GM19043 (cell line): ENCODE data around the gene ATP5F1D.

Experiments used
- ATAC-seq: cut with Tn5 transposase; IDR thresholded peaks from one replicate; pipeline ENCODE4 v1.9.1; 2021; ENCODE audit warnings: low read depth; ENCODE audit not compliant: unreplicated experiment

ATP5F1D gene

DNA sequence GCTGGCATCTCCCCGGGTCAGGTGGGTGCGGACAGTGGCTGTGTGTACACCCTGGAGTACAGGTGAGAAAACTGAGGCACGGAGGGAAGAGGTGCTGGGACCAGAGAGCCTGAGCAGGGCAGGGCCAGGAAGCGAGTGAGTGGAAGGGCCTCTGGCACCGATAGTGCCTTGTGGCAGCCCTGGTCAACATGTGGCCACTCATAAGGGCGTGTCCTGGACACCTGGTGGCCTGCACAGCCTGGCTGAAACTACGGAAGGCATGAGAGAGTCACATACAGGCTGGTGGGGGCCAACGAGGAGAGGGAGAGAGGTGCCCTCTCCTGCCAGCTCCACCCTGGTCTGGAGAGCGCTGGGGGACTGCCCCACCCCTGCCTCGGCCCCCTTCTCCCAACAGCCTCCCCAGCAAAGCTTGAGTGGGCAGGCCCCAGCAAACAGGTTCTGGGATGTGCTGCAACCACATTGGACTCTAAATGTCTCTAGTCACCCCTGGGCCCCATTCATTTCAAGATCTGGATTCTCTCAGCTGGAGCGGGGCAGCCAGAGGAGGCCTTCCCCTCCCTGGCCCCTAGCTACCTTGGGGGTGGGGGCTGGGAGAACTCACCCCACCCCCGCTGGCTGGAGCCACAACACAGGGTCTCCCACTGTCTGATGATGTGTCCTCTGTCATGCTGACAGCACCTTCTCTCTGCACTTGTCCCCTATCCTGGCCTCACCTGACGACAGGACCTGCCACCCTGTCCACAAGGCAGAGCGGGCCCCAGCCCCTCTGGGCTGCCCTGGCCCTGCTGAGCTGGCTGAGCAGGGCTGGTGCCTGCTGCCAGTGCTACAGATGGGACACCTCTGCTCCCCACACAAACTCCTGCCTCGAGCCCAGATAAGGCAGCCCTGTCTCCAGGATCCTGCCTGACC is 9.6 kb upstream of the ATP5F1D start:
- ATAC-seq, result no peak

DNA sequence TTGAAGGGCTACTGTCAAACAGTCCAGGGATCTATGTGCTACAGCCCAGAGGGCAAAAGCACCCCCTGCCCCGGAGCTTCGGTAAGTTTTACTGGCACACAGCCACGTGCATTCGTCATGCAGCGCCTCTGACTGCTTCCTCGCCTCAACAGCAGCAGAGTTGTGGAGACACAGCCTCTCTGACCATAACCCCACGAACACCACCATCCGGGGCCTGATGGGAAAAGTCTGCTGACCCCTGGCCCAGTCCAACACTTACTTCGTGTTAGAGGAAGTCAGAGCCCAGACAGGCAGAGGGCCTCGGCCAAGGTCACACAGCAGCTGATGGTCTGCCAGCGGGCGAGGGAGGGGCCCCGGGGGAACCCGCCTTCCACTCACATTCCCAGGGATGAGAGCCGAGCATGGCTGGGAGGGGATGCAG is 8.9 kb upstream of the ATP5F1D start:
- ATAC-seq, result no peak

DNA sequence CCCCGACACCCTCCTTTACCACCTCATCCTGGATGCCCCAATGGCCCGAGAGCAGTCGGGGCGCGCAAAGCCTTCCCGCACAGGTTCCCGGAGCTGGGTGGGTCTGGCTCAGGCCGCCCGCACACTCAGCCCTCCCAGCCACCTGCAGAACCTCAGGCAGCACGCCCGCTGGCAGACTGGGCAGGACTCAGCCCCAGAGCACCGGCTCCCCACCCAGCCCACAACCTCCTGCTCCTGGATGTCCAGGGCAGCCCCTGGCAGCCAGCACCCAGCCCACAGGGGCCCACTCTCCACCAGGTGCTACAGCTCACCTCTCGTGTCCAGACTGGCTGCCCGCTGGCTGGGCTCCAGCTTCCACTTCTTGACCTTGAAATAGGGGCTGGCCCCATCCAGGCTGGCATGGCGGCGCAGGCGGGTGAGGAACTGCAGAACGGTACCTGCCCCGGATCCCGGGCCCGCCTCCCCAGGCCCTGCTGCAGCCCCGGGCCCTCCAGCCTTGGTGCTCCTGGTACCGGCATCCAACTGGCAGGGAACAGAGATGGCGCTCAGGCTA is 8.4 kb upstream of the ATP5F1D start:
- ATAC-seq, result no peak

DNA sequence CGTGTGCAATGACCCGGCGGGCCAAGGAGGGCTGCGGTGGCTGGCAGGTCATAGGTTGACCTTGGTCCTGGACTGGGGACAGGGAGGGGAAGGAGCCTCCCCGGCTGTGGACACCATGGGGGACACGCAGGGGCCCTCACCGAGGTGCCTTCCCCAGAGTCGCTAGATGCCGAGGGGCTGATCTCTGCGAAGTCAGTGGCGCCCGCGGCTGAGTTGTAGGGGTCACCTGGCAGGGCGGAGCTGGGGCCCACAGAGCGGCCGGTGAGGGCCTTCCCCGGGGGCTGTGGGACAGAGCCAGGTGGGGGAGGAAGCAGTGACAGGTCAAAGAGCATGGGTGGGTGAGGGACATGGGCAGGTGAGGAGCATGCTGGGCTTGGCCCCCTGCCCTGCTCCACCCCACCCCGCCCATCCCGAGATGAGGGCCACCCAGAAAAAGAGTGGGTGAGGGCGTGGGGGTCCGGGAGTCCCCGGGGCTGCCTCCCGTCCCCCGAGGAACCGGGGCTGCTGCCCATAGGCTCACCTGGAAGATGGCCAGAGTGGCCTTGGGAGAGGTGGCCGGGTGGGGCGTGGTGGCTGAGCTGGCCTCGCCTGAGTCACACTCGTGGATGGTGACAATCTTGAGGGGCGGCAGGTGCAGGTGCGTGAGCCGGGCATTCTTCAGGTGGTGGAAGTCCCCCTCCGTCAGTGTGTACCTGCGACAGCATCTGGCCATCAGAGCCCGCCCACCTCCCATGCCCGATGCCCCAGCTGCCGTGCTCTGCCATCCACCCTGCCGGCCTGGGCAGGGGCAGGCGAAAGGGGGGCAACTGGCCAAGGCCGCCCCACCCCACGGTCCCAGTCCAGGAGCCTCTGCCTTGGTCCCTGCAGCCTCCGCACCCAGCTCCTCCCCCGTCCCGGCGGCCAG is 7.2 kb upstream of the ATP5F1D start:
- no peak for ATAC-seq

DNA sequence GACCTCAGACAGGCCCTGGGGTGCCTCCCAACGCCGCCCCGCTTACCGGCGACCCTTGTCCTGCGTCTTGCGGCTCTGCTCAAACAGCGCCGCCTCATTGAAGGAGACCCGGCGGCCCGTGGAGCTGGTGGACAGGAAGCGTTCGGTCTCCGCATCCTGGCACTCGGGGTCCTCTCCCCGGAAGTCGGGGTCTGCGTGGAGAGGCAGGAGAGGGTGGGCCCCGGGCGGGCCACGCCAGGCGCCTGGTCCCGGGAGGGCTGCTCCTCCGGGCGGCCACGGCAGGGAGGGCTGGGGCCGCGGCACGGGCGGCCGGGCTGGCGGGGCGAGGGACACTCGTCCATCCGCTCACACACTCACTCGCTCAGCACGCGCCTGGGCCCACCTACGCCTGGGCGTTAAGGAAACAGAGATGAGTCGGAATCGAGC is 6.6 kb upstream of the ATP5F1D start:
- no peak for ATAC-seq

DNA sequence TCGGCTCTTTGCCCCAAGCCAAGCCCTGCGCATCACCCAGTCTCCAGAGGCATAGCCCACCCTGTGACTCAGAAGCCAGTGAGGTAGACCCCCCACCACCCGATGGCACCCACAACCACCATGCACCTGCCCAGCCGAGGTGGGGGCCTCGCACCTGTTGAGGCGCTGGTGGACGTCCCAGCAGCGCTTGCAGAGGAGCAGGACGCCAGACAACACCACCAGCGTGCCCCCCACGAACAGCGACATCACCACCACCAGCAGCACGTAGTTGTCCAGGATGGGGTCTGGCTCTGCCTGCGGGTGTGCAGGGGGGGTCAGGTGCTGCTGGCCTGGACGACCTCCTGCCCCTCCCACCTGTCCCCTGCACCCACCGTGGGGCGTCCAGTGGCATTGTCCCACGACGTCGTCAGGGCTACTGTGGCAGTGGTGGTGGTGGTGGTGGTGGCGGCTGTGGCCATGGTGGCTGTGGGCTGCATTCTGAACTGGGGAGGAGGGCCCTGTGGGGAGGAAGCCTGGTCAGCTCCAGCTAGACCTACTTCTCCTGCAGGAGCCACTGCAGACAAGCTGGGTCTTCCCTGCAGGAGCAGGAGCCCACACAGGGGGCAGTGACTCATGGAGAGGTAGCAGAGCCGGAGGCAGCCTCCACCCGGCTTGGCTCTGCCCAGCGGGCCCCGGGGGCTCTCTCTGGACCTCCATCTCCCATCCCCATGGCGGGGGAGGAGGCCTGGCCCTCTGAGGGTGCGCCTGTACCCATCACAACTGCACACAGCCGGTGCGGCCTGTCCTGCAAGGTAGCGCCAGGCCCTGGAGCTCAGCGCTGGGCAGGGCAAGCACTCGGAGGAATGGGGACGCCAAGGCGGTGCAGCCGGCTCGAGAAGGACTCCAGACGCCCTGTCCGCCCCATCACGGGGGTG is 5.7 kb upstream of the ATP5F1D start:
- no peak for ATAC-seq

DNA sequence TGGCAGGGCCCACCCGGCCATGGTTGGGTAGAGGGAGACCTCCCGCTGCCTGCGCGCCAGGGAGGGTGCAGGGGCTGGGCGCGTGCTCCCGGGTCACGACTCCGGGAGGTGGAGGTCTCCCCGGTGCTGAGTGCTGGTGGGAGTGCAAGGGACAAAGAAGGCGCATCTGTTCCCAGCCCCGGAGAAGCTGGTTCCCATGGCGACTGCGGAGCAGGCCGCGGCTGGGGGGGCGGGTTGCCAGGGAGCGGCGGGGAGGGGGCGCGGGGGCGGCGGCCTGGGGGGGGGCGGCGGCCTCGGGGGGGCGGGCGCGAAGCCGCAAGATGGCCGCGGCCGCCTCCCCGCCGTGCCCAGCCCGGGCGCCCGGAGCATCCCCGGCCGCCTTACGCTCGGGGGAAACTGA is 5.0 kb upstream of the ATP5F1D start:
- no peak for ATAC-seq

DNA sequence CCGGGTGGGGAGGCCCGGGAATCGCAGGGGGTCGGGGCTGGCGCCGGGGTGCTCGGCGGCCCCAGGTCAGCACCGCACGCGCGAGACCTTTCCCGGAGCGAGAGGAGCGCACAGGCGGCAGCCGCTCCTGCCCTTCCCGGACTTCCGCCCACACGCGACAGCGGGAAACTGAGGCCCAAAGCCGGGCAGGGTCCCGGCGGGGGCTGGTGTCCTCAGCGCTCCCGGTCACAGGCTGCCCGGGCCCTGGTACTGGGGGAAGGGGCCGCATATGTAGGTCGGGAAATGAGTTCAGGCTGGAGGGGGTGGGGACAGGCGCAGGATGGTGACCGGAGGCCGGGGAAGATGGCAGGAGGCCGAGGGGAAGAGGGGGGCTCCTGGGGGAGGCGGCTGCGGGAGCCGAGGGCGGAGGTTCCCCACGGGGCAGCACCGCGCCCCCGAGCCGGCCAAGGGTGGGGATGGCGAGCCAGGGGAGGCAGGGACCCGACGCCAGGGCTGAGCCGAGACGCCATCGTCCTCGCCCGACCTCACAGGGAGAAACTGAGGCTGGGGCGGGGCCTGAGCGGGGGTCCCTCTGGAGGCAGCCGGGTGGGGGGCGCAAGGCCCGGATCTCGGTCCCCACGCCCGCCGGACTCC is 4.4 kb upstream of the ATP5F1D start:
- no peak for ATAC-seq

DNA sequence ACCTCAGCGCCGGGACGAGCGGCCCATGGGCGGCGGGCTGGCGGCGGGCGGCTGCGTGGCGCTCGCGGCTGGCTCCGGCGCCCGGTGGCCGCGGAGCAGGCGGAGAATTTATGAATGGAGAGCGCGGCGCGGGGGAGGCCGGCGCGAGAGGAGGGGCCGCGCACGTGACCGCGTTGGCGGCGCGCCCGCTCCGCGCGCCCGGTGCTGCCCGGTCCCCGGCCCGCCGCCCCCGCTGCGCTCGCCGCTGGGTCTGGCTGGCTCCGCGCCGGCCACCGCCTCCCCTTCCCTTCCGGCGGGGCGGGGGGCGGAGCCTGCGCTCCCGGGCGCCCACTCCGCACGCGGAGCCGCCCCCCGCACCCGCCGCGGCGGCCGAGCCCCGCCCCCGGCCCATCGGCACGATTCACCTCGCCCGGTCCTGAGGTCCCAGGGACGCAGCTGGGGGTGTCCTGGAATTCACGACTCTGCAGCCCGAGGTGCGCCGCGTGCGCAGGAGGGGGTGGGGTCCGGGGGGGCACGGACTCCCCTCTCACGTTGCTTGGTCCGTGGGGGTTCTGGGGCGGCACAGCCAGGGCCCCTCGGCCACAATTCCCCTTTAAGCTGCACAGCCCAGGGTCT is 3.7 kb upstream of the ATP5F1D start, which contains the start of gene CBARP:
TSS of gene CBARP (minus strand) at position 252 of the 615 bp plus-strand sequence. CDS start 1,905 bp downstream, outside the sequence.
- no peak for ATAC-seq

DNA sequence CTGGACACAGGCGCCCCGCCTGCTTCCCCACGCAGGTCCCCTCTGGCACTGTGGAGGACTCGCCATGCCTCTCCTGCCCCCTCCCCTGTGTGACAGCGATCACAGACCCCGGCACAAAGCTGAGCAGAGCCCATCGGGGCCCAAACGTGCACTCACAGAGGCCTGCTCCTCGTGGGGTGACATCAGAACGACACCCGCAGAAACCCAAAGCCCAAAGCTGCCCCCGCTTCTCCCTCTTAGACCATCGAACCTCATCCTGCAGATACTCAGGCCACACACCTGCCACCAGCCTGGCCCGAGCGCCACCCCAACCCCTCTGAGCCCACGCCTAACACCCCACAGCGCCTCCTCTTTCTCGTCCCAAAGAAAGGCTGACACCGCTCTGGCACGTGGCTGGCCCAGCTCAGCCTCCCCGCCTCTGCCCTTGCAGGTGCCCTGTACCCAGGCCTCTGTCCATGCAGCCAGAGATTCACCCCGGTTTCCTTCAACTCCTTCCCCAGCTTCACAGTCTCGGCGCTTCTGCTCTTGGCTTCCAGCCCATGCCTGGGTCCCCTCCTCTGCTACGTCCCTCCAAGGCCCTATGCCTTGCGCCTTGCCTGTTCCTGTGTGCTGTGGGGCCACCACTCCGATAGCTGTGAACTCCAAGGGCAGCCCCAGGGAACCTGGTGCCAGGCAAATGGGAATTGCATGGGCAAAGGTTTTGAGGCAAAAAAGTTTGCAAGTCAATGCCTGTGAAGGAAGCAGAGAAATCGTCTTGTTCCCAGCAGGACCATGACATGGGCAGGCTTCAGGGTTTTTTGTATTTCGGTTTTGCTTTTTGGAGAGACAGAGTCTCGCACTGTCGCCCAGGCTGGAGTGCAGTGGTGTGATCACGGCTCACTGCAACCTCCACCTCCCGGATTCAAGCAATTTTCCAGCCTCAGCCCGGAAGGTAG is 2.9 kb upstream of the ATP5F1D start:
- no peak for ATAC-seq

DNA sequence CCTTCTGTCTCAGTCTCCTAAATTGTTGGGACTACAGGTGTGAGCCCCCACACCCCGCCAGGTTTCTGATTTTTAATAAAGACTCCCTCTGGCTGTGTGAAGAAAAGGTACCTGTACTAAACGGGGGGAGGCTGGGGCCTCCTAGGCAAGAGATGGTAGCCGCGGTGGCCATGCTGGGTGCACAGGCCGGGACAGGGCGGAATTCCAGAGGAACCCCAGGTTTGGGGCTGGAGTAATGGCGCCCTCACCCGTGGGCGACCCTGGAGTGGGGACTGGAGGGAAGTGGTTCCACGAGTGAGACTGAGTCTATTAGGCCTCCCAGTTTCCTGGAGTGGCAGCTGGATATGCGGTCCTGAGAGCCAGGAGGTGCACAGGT is 2.1 kb upstream of the ATP5F1D start:
- ATAC-seq, result no peak

DNA sequence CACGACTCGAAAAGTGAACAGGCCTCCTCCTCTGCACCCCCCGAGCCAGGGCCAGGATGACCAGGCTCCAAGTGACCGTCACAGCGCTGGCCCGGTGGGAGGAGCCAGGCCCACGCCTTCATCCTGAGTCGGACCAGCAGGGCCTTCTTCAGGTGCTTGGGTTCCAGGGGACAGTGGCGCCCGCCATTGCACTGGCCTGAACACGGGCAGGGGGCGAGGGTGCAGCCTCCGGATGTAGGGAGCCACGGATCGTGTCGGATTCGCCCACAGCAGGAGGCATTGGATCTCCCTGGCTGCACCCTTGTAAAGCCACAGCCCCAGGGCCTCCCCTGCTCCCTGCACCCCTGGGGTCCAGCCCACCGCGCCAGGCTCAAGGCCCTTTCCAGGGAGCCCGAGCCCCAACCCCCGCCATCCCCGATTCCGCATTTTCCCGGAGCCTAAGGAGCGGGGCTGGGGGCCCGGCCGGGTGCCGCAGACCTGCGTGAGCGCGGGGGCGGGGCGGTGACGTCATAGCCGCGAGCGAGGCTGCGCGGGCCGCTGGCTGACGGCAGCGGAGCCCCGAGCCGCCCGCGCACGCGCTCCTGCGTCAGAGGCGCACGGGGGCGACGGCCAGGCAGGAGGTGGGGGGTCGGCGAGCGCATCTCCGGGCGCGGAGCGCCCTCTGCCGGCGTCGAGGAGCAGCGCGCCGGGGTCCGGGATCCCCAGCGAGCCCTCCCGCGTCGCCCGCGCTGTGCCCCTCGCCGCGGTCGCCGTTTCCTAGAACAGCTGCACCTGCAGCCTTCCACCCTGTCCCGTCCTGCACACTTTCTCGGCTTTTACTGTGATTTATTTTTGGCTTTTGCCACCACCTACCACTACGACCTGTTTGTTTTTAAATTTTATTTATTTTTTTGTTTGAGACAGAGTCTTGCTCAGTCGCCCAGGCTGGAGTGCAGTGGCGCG is 1.5 kb upstream of the ATP5F1D start:
- no peak for ATAC-seq

DNA sequence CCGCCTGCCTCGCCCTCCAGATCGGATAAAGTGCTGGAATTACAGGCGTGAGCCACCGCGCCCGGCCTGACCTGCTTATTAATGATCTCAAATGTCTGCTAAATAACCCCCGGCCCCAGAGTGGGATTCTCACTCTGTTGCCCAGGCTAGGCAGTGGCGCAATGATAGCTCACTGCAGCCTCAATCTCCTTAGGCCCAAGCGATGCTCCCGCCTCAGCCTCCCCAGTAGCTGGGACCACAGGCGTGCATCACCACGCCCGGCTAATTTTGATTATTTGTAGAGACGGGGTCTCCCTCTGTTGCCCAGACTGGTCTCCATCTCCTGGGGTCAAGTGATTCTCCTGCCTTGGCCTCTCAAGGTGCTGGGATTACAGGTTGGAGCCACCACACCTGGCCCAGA is 626 bp upstream of the ATP5F1D start:
- ATAC-seq, result no peak

DNA sequence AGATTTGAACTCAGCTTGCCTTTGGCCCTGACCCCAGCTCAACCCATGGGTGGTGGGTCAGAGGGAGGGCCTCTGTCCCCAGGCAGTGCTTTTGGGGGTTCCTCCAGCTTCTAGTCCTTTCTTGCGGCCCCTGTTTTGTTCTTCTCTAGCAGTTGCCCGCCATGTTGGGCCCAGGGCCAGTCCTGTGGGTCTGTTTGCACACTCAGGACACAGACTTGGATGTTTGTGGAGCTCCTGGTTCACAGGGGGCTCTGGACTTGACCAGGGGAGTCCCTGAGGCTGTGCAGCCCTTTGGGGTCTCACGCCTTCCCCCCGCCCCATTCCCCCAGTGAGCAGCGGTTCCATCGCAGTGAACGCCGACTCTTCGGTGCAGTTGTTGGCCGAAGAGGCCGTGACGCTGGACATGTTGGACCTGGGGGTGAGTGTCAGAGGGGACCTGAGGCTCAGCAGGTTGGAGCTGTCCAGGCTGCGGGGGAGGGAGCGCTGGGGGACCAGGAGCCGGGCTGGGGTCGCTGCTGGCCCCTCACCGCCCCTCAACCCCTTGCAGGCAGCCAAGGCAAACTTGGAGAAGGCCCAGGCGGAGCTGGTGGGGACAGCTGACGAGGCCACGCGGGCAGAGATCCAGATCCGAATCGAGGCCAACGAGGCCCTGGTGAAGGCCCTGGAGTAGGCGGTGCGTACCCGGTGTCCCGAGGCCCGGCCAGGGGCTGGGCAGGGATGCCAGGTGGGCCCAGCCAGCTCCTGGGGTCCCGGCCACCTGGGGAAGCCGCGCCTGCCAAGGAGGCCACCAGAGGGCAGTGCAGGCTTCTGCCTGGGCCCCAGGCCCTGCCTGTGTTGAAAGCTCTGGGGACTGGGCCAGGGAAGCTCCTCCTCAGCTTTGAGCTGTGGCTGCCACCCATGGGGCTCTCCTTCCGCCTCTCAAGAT is 2.5 kb downstream of the ATP5F1D start:
- ATAC-seq, result no peak

DNA sequence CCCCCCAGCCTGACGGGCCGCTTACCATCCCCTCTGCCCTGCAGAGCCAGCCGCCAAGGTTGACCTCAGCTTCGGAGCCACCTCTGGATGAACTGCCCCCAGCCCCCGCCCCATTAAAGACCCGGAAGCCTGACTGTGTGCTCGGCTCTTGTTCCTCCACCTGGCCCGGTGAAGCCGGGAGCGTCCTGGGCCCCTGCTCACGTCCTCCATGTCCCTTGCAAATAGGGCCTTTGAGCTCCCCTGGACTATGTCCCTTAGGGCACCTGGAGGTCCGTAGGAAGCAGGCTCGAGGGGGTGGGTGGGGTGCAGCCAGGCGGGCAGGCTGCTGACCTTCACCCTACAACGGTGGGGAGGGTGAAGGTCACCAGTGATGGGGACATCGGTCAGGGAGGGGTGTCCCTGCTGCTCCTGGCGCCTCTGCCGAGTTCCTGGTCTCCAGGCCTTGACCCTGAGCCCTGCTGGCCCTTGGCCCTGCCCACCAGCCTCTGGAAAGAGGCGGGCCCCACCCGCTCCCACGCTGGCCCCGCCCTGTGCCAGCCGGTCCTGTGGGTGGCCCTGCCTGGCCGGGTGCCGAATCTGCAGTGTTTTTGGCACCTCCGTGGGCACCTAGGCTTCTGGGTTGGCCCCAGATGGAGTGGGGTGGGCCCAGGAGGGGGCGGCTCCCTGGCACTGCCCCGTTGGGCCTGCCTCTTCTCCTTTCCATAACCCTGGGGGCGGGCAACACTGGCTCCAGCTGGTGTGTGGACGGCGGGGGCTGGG is 3.3 kb downstream of the ATP5F1D start:
- no peak for ATAC-seq
